ENCODE results near the gene CCDC167.

Gene CCDC167

GRCh38 chr6:37486121-37486839 is 13.4 kb downstream of the CCDC167 start:
- no peak for DNase-seq

- DNase-seq, result no peak
Observed at GRCh38 chr6:37485291-37485702, 14.4 kb downstream of the CCDC167 start.

GRCh38 chr6:37484786-37485170 is 14.9 kb downstream of the CCDC167 start:
- no peak for DNase-seq

GRCh38 chr6:37483917-37484785 is 15.5 kb downstream of the CCDC167 start:
- peak; percentile 52 for DNase-seq

- no peak for DNase-seq
Observed at GRCh38 chr6:37483252-37483901, 16.3 kb downstream of the CCDC167 start.

- no peak for DNase-seq
Observed at GRCh38 chr6:37482606-37483251, 17.0 kb downstream of the CCDC167 start.

GRCh38 chr6:37481711-37482605 is 17.7 kb downstream of the CCDC167 start:
- DNase-seq, result no peak

GRCh38 chr6:37480951-37481534 is 18.6 kb downstream of the CCDC167 start:
- DNase-seq, result no peak

- DNase-seq, result no peak
Observed at GRCh38 chr6:37480118-37480736, 19.5 kb downstream of the CCDC167 start.

GRCh38 chr6:37479266-37479854 is 20.3 kb downstream of the CCDC167 start:
- no peak for DNase-seq

GRCh38 chr6:37478827-37479226 is 20.9 kb downstream of the CCDC167 start:
- no peak for DNase-seq

GRCh38 chr6:37477656-37478435 is 21.8 kb downstream of the CCDC167 start:
- DNase-seq, result no peak

- no peak for DNase-seq
Observed at GRCh38 chr6:37477191-37477590, 22.5 kb downstream of the CCDC167 start.

- no peak for DNase-seq
Observed at GRCh38 chr6:37474316-37474715, 25.4 kb downstream of the CCDC167 start.

GRCh38 chr6:37473364-37474095 is 26.2 kb downstream of the CCDC167 start:
- DNase-seq, result no peak

GRCh38 chr6:37467718-37468117 is 32.0 kb downstream of the CCDC167 start:
- no peak for DNase-seq

- DNase-seq, result no peak
Observed at GRCh38 chr6:37463110-37463509, 36.6 kb downstream of the CCDC167 start.

GRCh38 chr6:37460805-37461204 is 38.9 kb downstream of the CCDC167 start:
- no peak for DNase-seq

Measured in fibroblast of upper back skin (primary cell).